GM23248 (cell line): Measurements from ENCODE around the gene MRPL4.

Experiments
- EZH2 ChIP-seq: fragments of 200-600 bp; sonication (generic); IDR thresholded peaks from 2 replicates; pipeline ENCODE4 v1.6.1; 2018; ENCODE audit warnings: antibody characterized with exemption, mild to moderate bottlenecking; ENCODE audit not compliant: insufficient read depth, poor library complexity, severe bottlenecking
- EZH2phosphoT487 ChIP-seq: fragments of 200-600 bp; sonication (generic); IDR thresholded peaks from 2 replicates; pipeline ENCODE4 v1.6.1; 2018; ENCODE audit warnings: antibody characterized with exemption, moderate library complexity, mild to moderate bottlenecking, low read depth; ENCODE audit not compliant: insufficient read depth

DNA sequence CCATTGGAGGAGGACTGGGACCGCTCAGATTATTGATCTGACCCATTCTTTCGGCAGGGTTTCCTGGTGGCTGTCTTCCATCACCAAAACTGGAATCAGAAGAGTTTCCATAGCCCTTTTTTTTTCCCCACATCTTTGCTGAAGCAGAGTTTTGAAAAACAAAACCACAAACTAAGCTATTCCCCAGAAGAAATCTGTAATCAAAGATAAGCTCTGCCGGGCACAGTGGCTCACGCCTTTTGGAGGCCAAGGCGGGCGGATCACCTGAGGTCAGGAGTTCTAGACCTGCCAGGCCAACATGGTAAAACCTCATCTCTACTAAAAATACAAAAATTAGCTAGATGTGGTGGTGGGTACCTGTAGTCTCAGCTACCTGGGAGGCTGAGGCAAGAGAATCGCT is 14.7 kb downstream of the MRPL4 start:
- no peak for TF ChIP-seq EZH2
- TF ChIP-seq EZH2phosphoT487, result no peak
